Muscle of leg (tissue), 11 donors: ENCODE measurements around the gene SLC2A1. TPM values are rescaled to one million over a fixed set of nuclear protein-coding genes. Genes with fewer than 3 reads are reported as not detected.

Experiments
- DNase-seq: peaks from one replicate; pipeline ENCODE4 v3.0.0; 2013
- H3K27ac ChIP-seq: one replicate; pipeline ENCODE4 v1.5.1; 2013; ENCODE audit warnings: mild to moderate bottlenecking, low read length, control low read depth
- H3K27me3 ChIP-seq: one replicate; pipeline ENCODE4 v1.6.1; 2013; ENCODE audit warnings: low read length; ENCODE audit not compliant: control insufficient read depth, insufficient read depth
- H3K36me3 ChIP-seq: one replicate; pipeline ENCODE4 v1.6.1; 2013; ENCODE audit warnings: low read length; ENCODE audit not compliant: control insufficient read depth, insufficient read depth
- H3K4me1 ChIP-seq: one replicate; pipeline ENCODE4 v1.6.1; 2013; ENCODE audit warnings: low read length; ENCODE audit not compliant: control insufficient read depth, insufficient read depth
- H3K4me3 ChIP-seq: one replicate; pipeline ENCODE4 v1.5.1; 2013; ENCODE audit warnings: low read length, control low read depth
- H3K9me3 ChIP-seq: replicated peaks from 2 replicates; pipeline ENCODE4 v1.6.1; 2013; ENCODE audit warnings: low read depth, low read length; ENCODE audit not compliant: control insufficient read depth
- WGBS: methylation state at CpG from one replicate; pipeline ENCODE4 v1.1.5; 2013; ENCODE audit warnings: missing lambda C conversion rate; ENCODE audit not compliant: insufficient coverage; 5-methylcytosine and 5-hydroxymethylcytosine counted together
- polyA plus RNA-seq, 8 donors: library from polyadenylated mRNA; unstranded; fragments of 120-200 nt; gene quantifications; one replicate each; pipeline versions ENCODE4 v1.2.1 to v1.2.3, GENCODE V29; 2013; ENCODE audit warnings: inconsistent platforms in 1 of 8, low replicate concordance in 1 of 8; ENCODE audit not compliant: insufficient read length in 8 of 8, insufficient read depth in 1 of 8
- total RNA-seq: library from RNA; stranded (reverse); fragments of 120-200 nt; gene quantifications from one replicate; pipeline ENCODE4 v1.2.4, GENCODE V29; 2013

The SLC2A1 gene
- total and polyA plus RNA-seq, 9 donors: 15.9 to 43.7 (median 18.6) TPM

DNA sequence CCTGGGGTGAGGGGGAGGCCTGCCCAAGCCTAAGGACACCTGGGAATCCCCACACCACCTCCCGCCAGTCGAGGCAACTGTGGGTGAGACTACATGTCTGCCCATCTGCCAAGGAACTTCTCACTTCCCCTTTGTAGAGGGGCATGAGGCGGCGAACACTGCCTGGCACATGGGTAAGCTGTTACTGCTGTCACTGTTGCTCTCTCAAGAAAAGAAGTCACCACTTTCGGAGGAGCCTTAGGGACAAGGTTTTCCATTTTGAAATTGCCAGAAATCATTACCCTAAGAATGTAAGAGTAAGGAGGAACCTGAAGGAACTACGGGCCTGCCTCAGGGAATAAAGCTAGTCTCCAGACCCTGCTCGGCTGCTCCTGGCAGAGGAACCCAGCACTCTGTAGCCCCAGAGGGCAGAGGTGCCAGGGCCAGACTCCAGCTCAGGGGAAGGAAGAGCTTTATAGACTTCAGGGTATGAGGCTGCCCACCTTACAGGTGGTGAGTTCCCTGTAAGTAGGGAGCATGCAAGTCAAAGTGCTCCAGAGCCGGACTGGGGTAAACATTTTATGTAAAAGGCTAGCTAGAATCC is 23.3 kb downstream of the SLC2A1 start:
- Histone ChIP-seq H3K4me3 (no peak overlapping the region), H3K36me3 (peaks cover 19% of the 10 kb centered on the region), H3K4me1 (peaks cover 37% of the 10 kb centered on the region), H3K27ac (no peak overlapping the region), H3K27me3 (no peaks in the 10 kb centered on the region), H3K9me3 (no peaks in the 10 kb centered on the region)
- 93% methylated on average over 2 of the region's 8 CpGs for WGBS
- no peak for DNase-seq

DNA sequence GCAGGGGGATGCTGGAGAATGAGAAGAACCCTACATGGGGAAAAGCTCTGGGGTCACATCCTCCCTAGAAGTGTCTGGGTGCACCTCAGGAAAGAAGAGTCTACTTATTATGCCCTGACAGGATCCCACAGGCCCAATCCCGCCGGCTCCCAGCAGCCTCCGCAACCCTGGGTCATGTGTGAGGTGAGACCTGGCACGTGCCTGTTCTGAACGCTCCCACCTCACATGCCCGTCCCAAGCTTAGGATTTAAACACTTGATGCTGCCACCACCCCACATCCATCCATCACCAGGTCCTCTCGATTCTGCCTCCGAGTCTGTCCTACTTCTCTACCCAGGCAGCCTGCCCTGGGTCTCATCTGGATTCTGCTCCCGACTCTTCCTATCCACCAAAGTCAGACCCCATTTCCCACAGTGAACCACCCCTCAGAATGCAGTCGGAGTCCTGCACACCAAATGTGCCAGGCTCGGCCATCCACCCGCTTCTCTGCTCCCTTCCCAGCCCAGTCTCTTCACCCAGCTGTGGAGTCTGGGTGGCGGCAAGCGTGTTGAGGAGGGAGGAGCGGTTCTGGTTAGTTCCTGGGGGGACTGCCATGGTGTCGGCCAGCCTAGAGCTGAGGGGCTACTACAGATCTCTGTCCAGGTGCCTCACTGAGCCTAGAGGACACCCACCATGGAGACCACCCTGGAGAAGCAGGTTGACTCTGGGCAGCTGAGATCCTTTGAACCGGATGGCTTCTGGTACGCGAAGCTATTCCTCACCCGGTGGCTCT is 23.9 kb downstream of the SLC2A1 start:
- WGBS: 95% methylated on average over 8 of the region's 20 CpGs
- no peaks in the 10 kb centered on the region for H3K9me3 ChIP-seq
- H3K4me1 ChIP-seq: peaks cover 44% of the 10 kb centered on the region
- no peak for DNase-seq
- peaks cover 24% of the 10 kb centered on the region for H3K36me3 ChIP-seq
- no peak overlapping the region for H3K4me3 ChIP-seq
- H3K27ac ChIP-seq: no peak overlapping the region
- no peaks in the 10 kb centered on the region for H3K27me3 ChIP-seq

DNA sequence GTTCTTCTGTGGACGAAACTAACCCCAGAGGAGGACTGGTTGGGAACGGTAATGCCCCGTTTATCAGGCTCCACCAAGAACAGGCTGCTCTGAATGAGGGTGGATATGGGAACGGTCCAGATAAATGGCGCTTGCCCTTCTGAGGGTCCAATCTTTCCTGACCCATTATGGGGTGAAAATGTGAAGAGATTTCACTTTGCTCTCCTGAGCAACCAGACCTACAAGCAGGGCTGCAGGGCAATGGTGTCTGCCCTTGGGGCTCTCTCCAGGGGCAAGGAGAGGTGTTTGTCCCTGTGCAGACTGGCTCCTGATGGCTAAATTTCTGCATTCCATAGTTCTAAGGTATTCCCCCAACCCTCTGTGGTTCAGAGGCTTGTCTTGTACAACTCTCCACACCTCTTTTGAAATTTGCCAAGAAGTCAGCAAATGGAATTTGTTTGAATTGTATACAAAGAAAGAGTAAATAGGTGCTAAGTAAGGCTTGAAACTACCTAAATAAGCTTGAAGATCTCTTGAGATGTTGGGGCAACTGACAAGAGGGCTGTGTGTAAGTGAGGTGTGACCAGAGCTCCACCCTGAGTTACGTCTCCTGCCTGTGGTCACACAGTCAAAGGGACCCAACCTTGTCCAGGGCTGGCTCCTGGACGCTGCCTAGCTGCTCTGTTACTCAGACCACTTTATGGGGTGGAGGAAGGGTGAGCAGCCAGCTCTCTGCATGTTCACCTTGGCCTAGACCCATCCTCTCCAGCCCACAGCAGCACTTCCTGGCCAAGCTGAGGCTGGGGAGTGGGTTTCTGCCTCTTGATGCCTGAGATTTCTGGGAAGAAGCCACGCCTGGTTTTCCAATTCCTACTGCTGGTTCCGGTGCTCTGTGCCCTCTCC is 24.8 kb downstream of the SLC2A1 start:
- Histone ChIP-seq H3K4me3 (no peak overlapping the region), H3K4me1 (peaks cover 51% of the 10 kb centered on the region), H3K36me3 (peaks cover 29% of the 10 kb centered on the region), H3K27ac (no peak overlapping the region), H3K9me3 (no peaks in the 10 kb centered on the region), H3K27me3 (no peaks in the 10 kb centered on the region)
- WGBS: 81% methylated on average over 7 of the region's 9 CpGs
- DNase-seq: no peak

DNA sequence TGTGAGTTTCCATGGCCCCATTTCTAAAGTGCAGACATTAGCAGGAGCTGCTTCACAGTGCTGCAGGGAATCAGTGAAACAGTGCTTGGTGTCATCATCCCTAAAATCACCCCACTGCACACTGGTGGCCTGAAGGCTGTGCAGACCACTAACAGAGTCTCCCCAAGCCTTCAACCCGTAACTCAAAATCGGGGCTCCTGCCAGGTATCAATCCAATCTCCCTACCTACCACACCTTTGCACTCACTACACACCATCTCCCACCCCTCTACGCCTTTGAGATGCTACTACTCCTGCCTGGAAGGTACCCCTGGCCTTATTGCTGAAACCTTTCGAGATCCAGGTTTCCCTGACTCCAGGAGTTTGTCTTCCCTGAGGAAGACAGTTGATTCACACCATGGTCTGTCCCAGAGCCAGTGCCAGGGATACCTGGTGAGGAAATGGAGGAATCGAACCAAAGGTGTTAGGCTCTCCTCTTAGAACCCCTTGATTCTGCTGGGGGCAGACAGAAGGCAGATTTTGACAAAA is 25.5 kb downstream of the SLC2A1 start:
- 100% methylated on average over 3 of the region's 5 CpGs for WGBS
- no peaks in the 10 kb centered on the region for H3K27me3 ChIP-seq
- H3K4me3 ChIP-seq: no peak overlapping the region
- H3K36me3 ChIP-seq: peaks cover 31% of the 10 kb centered on the region
- no peak for DNase-seq
- no peak overlapping the region for H3K27ac ChIP-seq
- H3K9me3 ChIP-seq: no peaks in the 10 kb centered on the region
- peaks cover 56% of the 10 kb centered on the region for H3K4me1 ChIP-seq

DNA sequence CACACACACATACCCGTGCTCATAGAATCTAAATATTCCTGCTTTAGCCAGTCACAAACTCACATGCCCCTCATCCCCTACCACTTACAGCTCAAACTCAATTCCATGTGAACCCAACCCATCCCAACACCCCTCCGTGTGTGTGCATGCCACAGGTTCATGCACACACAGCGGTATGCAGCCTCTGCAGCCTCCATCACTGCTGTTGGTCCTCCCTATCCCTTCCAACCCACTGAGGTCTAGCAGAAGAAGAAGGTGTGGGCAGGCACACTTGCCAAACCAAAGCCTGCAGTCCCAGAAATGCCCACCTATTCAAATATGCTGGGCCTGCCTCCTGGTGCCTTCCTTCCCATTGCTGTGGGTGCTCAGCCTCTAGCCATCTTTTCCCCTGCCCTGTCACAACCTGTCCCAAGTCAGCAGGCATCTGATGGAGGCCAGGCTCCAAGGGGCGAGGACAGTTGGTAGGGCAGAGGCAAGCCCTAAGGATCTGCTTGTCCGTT is 26.2 kb downstream of the SLC2A1 start:
- 80% methylated on average over 3 of the region's 5 CpGs for WGBS
- H3K4me3 ChIP-seq: no peak overlapping the region
- no peaks in the 10 kb centered on the region for H3K9me3 ChIP-seq
- peaks cover 37% of the 10 kb centered on the region for H3K36me3 ChIP-seq
- DNase-seq: no peak
- H3K4me1 ChIP-seq: peaks cover 56% of the 10 kb centered on the region
- no peak overlapping the region for H3K27ac ChIP-seq
- H3K27me3 ChIP-seq: no peaks in the 10 kb centered on the region

DNA sequence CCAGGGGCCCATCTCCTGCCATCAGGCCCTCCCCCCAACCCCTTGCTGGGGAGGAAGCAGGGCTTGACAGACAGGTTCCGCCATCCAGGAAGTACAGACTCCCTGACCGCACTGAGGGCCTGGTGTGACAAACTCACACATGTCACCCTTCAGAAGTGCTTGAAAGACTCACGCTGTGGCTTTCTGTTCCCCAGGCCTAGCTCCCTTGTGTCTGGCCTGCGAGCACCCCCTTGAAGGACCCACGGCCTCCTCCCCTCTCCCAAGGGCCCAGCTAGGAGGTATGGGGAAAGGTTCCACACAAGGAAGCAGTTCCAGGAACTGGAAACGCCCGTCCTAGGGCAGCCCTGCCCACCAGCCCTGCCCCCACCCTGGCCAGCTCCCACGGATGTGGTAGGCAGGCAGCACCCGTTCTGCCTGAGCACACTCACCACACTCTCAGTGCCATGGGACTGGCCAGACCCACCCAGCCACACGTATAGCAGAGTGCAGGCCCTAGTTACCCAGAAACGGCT is 26.7 kb downstream of the SLC2A1 start:
- H3K4me1 ChIP-seq: peaks cover 54% of the 10 kb centered on the region

DNA sequence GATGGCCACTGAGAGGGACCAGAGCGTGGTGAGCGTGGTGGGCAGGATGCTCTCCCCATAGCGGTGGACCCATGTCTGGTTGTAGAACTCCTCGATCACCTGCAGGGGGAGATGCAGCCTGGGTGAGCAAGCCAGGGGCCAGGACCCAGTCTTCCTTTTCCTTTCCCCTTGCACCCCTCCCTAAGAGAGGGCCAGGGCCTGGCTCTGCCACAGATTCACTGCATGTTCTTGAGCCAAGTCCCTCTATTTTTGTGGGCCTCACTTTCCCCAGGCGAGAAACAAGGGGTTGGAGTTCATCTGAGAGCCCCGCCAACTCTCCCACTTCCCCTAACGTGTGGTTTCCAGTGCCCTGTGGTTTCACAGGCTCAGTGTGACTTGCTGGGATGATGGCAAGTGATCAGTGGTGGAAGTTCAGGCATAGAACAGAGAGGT is 27.5 kb downstream of the SLC2A1 start:
- H3K27ac ChIP-seq: no peak overlapping the region
- H3K27me3 ChIP-seq: no peaks in the 10 kb centered on the region
- H3K36me3 ChIP-seq: peaks cover 46% of the 10 kb centered on the region
- 85% methylated on average over 4 of the region's 7 CpGs for WGBS
- H3K4me3 ChIP-seq: no peak overlapping the region
- H3K4me1 ChIP-seq: peaks cover 46% of the 10 kb centered on the region
- no peaks in the 10 kb centered on the region for H3K9me3 ChIP-seq
- peak; percentile 38 for DNase-seq

More for the DNA sequence above, 26.7 kb downstream of the SLC2A1 start:
- DNase-seq: no peak
- H3K27ac ChIP-seq: peak overlapping the region; percentile 16
- H3K27me3 ChIP-seq: no peaks in the 10 kb centered on the region
- no peak overlapping the region for H3K4me3 ChIP-seq
- H3K9me3 ChIP-seq: no peaks in the 10 kb centered on the region
- WGBS: 60% methylated on average over 10 of the region's 11 CpGs
- H3K36me3 ChIP-seq: peaks cover 39% of the 10 kb centered on the region

DNA sequence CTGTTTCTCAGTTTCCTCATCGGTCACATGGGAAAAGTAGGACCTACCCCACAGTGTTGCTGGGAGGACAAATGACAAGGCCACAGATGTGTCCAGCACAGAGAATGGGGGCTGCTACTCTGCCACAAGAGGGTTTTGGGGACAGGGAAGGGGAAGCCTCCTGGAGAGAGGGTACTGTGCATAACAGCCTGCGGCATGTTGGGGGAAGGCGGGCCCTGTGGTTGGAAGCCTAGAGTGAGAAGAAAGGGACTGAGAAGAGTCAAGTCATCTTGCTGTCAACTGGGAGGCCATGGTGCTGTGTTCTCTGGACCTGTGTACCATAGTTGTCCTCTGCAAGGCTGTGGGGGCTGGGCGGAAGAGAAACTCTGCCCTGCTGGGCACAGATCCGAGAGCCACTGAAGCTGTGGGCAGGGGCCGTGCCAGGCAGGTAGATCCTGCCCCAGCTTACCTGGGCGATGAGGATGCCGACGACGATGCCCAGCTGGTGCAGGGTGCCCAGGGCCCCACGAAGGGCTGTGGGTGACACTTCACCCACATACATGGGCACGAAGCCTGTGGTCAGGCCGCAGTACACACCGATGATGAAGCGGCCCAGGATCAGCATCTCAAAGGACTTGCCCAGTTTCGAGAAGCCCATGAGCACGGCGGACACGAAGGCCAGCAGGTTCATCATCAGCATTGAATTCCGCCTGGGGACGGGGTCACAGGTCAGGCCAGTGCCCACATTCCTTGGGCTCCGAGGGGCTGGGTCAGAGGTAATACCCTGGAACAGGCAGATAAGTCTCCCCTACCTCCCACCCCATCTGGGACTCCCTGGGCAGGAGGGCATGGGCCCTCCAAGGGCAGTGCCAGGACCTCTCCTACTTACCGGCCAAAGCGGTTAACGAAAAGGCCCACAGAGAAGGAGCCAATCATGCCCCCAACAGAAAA is 28.2 kb downstream of the SLC2A1 start:
- Histone ChIP-seq H3K9me3 (no peaks in the 10 kb centered on the region), H3K4me1 (peaks cover 41% of the 10 kb centered on the region), H3K4me3 (no peak overlapping the region), H3K27me3 (no peaks in the 10 kb centered on the region), H3K27ac (peak overlapping the region; percentile 65), H3K36me3 (peaks cover 51% of the 10 kb centered on the region)
- DNase-seq: no peak
- WGBS: 95% methylated on average over 24 of the region's 25 CpGs
